ENCODE measurements around the gene MCM5. TPM values are rescaled to one million over a fixed set of nuclear protein-coding genes. Genes with fewer than 3 reads are reported as not detected.

The MCM5 gene
- total RNA-seq, 4 donors from 2014 or later = 19.8 to 25.3 (median 22.4) TPM

DNA sequence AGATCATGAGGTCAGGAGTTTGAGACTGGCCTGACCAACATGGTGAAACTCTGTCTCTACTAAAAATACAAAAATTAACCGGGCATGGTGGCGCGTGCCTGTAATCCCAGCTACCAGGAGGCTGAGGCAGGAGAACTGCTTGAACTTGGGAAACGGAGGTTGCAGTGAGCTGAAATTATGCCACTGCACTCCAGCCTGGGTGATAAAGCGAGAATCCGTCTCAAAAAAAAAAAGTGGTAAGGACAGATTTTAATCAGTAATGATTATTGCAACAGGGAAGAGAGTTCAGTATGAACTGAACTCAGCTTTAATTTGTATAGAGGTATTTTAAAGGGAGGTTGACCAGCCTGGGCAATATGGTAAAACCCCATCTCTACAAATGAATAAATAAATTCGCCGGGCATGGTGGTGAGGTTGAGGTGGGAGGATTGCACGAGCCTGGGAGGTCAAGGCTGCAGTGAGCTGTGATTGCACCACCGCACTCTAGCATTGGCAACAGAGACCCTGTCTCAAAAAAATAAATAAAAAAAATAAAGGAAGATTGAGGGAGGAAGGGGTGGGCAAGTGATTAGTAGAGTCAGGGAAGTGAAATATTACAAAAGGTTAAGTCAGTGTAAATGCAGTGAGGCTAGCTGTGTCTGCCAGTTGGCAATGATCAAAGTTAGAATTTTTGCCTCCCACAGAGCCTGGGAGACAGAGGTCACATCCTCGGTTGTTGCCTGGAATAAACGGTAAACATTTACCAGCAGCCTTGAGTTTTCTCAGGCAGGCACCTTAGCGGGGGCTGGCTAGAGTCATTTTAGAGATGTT, 2.6 kb upstream of the MCM5 start:
- Histone ChIP-seq H3K4me3 (no peak overlapping the region), H3K9me3 (no peaks in the 10 kb centered on the region), H3K27ac (peak overlapping the region in 2 of 4 donors; percentile 39 to 50), H3K36me3 (peaks cover 0 to 14% (median 0%) of the 10 kb centered on the region in 3 donors), H3K4me1 (peaks cover 0 to 52% (median 14%) of the 10 kb centered on the region in 4 donors), H3K27me3 (no peaks in the 10 kb centered on the region)
- TF ChIP-seq EP300 (IDR thresholded peaks at IDR 0.05) = no peak
- DNase-seq (ENCODE audit: low spot score in 2 of 2) = no peak
- WGBS, 2 donors = 71 to 79% methylated on average over 13 of the region's 13 CpGs

DNA sequence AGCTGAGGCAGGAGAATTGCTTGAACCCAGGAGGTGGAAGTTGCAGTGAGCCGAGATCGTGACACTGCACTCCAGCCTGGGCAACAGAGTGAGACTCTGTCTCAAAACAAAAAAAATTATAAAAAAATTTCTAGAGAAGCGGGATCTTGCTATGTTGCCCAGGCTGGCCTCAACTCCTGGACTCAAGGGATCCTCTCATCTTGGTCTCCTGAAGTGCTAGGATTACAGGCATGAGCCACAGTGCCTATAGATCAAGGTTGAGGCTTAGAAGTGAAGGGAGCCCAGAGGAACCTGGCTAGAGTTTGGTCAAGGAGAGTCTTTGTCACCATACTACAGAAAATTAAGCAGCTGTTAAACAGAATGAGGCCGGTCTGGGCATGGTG, 1.4 kb upstream of the MCM5 start:
- 98 to 100% methylated on average over 4 of the region's 4 CpGs for WGBS, 2 donors
- H3K4me1 ChIP-seq = peaks cover 0 to 46% (median 11%) of the 10 kb centered on the region in 4 donors
- no peak for TF ChIP-seq POLR2A (IDR thresholded peaks at IDR 0.05)
- no peak for TF ChIP-seq EP300 (IDR thresholded peaks at IDR 0.05)
- TF ChIP-seq, protein P1, sequence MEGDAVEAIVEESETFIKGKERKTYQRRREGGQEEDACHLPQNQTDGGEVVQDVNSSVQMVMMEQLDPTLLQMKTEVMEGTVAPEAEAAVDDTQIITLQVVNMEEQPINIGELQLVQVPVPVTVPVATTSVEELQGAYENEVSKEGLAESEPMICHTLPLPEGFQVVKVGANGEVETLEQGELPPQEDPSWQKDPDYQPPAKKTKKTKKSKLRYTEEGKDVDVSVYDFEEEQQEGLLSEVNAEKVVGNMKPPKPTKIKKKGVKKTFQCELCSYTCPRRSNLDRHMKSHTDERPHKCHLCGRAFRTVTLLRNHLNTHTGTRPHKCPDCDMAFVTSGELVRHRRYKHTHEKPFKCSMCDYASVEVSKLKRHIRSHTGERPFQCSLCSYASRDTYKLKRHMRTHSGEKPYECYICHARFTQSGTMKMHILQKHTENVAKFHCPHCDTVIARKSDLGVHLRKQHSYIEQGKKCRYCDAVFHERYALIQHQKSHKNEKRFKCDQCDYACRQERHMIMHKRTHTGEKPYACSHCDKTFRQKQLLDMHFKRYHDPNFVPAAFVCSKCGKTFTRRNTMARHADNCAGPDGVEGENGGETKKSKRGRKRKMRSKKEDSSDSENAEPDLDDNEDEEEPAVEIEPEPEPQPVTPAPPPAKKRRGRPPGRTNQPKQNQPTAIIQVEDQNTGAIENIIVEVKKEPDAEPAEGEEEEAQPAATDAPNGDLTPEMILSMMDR (IDR thresholded peaks at IDR 0.05) = no peak
- H3K9me3 ChIP-seq = no peaks in the 10 kb centered on the region
- H3K27ac ChIP-seq = no peak overlapping the region
- no peak for DNase-seq (ENCODE audit: low spot score in 2 of 2)
- H3K36me3 ChIP-seq = peaks cover 0 to 9% (median 4%) of the 10 kb centered on the region in 3 donors
- no peak overlapping the region for H3K4me3 ChIP-seq
- H3K27me3 ChIP-seq = no peaks in the 10 kb centered on the region

DNA sequence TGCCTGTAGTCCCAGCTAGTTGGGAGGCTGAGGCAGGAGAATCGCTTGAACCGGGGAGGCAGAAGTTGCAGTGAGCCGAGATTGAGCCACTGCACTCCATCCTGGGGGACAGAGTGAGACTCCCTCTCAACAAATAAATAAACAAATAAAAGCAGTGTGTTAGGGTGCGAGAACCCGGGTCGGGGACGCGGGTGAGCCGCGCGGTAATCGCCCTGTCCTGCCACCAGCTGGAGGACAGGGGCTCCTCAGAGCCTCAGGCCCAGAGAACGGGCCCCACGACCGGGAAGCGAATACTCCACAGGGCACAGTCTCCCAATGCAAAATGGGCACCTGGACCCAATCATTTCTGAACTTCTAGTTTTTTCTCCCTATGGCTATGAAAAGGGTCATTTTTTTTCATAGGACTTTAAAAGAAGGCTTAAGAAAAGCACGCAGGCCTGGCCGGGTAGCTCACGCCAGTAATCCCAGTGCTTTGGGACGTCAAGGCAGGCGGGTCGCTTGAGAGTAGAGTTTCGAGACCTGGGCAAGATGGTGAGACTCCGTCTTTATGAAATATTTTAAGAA, 744 bp upstream of the MCM5 start:
- TF ChIP-seq, protein P1 (IDR thresholded peaks at IDR 0.05) = no peak
- no peak for TF ChIP-seq POLR2A (IDR thresholded peaks at IDR 0.05)
- TF ChIP-seq EP300 (IDR thresholded peaks at IDR 0.05) = no peak
- DNase-seq (ENCODE audit: low spot score in 2 of 2) = no peak
- H3K36me3 ChIP-seq = peaks cover 0 to 14% (median 5%) of the 10 kb centered on the region in 3 donors
- WGBS, 2 donors = 76 to 80% methylated on average over 24 of the region's 24 CpGs
- H3K9me3 ChIP-seq = no peaks in the 10 kb centered on the region
- no peaks in the 10 kb centered on the region for H3K27me3 ChIP-seq
- peak overlapping the region; percentile 41 to 93 (median 89) for H3K4me3 ChIP-seq
- peaks cover 0 to 40% (median 8%) of the 10 kb centered on the region in 4 donors for H3K4me1 ChIP-seq
- H3K27ac ChIP-seq = peak overlapping the region in 3 of 4 donors; percentile 66 to 72 (median 71)

DNA sequence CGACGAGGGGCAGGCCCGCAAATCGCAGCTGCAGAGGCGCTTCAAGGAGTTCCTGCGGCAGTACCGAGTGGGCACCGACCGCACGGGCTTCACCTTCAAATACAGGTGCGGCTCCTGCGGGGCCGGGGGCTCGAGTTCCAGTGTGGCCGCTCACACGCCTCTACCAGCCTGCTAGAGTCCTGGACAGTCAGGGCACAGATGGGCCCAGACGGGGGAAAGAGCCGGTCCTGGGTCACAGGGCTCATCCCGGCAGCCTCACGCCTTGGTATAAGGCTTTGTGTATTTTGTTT, 506 bp downstream of the MCM5 start:
- no peaks in the 10 kb centered on the region for H3K9me3 ChIP-seq
- H3K27ac ChIP-seq = peak overlapping the region in 3 of 4 donors; percentile 21 to 76 (median 72)
- peak overlapping the region; percentile 69 to 93 (median 89) for H3K4me3 ChIP-seq
- no peaks in the 10 kb centered on the region for H3K27me3 ChIP-seq
- 0 to 1% methylated on average over 20 of the region's 20 CpGs for WGBS, 2 donors
- peaks cover 0 to 27% (median 5%) of the 10 kb centered on the region in 3 donors for H3K36me3 ChIP-seq
- TF ChIP-seq POLR2A (IDR thresholded peaks at IDR 0.05) = no peak
- TF ChIP-seq EP300 (IDR thresholded peaks at IDR 0.05) = no peak
- TF ChIP-seq, protein P1 (IDR thresholded peaks at IDR 0.05) = no peak
- no peak for DNase-seq (ENCODE audit: low spot score in 2 of 2)
- H3K4me1 ChIP-seq = peaks cover 0 to 40% (median 8%) of the 10 kb centered on the region in 4 donors

DNA sequence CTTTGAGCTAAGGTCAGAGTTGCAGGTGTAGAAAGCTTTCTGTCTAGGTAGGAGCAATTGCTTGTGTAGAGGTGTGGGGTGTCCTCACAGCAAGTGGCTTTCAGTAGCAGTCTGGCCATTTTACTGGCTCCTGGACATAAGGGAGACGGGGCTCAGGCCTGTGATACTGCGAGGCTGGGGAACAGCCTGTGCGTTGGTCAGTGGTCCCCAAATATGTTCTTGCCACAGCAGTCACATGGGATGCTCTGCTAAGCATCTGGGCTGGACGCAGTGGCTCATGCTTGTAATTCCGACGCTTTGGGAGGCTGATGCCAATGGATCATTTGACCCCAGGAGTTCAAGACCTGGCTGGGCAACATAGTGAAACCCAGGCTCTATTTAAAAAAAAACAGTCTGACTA, 1.9 kb downstream of the MCM5 start:
- TF ChIP-seq, protein P1 (IDR thresholded peaks at IDR 0.05) = no peak
- Histone ChIP-seq H3K9me3 (no peaks in the 10 kb centered on the region), H3K27ac (no peak overlapping the region), H3K27me3 (no peaks in the 10 kb centered on the region), H3K36me3 (peaks cover 3 to 41% (median 5%) of the 10 kb centered on the region in 3 donors), H3K4me3 (no peak overlapping the region), H3K4me1 (peaks cover 0 to 33% (median 8%) of the 10 kb centered on the region in 4 donors)
- DNase-seq (ENCODE audit: low spot score in 2 of 2) = no peak
- WGBS, 2 donors = 40 to 86% methylated on average over 1 to 6 of the region's 6 CpGs
